Measurements from ENCODE around the gene EDDM3A. TPM values are rescaled to one million over a fixed set of nuclear protein-coding genes. Genes with fewer than 3 reads are reported as not detected.

Gene EDDM3A, protein sequence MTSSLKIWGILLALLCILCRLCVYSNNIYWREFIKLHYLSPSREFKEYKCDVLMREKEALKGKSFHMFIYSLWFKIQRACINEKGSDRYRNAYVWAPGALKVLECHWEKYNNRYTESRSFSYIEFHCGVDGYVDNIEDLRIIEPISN
- total RNA-seq: not detected in 2 replicates

DNA sequence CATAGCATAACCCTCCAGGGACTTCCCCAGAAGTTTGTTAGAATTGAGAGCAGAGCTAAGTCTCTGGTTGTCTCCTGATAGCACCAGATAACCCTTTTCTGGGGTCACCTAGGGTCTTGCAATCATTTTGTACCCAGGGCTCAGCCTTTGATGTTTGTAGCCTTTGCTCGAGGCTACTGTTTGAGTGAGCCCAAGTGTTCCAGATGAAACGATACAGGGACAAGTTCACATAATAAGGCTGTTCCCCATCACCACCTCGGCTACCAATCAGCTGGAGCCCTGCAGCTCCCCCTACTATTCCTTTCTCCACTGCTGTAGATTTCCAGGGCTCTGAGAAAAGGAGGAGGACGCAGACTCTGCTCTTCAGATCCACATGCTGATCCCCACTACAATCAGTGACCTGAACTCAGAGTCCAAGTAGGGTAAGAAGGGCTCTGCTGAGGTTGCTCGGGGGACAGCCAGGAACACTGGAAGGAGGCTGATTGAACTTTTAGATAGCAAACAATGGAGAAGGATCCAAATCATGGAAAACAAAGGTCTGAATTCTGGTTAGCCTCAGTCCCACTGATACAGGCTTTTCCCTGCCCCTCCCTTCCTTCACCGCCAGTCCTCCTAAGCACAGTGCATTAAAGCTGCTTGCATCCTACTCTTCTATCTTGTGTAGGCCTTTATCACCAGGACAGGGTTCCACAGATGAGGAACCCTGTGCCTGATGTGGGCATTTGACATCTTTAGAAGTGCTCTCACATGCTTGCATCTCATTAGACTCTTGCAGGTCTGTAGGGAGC lies at the start of gene EDDM3A:
Gene EDDM3A, plus strand, starts transcription at position 317 of the 788 bp plus-strand sequence. CDS start 1,694 bp downstream, outside the sequence.

Other genes with a start within 250 kb of the EDDM3A start
- gene RNASE10, start 240.3 kb upstream of the EDDM3A start, total RNA-seq: not detected in 2 replicates
- not detected in 2 replicates for gene RNASE9, start 184.8 kb upstream of the EDDM3A start, total RNA-seq
- gene RNASE11, start 157.9 kb upstream of the EDDM3A start, total RNA-seq: not detected in 2 replicates
- not detected in 2 replicates for gene RNASE12, start 154.5 kb upstream of the EDDM3A start, total RNA-seq
- gene OR6S1, start 104.2 kb upstream of the EDDM3A start, total RNA-seq: not detected in 2 replicates
- gene RNASE4, start 61.3 kb upstream of the EDDM3A start, total RNA-seq: 19.6 and 23.4 TPM in 2 replicates
- gene ANG, start 57.1 kb upstream of the EDDM3A start, total RNA-seq: 3.9 and 8.3 TPM in 2 replicates
- gene EDDM3B, start 22.5 kb downstream of the EDDM3A start, total RNA-seq: not detected in 2 replicates
- not detected in 2 replicates for gene RNASE6, start 35.4 kb downstream of the EDDM3A start, total RNA-seq
- 0.30 TPM in 1 of 2 replicates, not detected in the other for gene RNASE1, start 57.0 kb downstream of the EDDM3A start, total RNA-seq
- not detected in 2 replicates for gene RNASE3, start 145.5 kb downstream of the EDDM3A start, total RNA-seq
- gene RNASE2, start 209.6 kb downstream of the EDDM3A start, total RNA-seq: not detected in 2 replicates
- gene METTL17, start 244.1 kb downstream of the EDDM3A start, total RNA-seq: 36.1 and 48.1 TPM in 2 replicates

Data from smooth muscle cell of the umbilical artery (primary cell).